ENCODE results near the gene KPNA5.

- TF ChIP-seq SP1 (IDR thresholded peaks at IDR 0.05) (no peak), BHLHE40 (IDR thresholded peaks at IDR 0.05; ENCODE audit: borderline replicate concordance) (no peak), FOXK2 (IDR thresholded peaks at IDR 0.05) (no peak), PKNOX1 (IDR thresholded peaks at IDR 0.05) (no peak), ZNF384 (IDR thresholded peaks at IDR 0.05) (no peak), ELF4 (IDR thresholded peaks at IDR 0.05) (no peak), L3MBTL2 (conservative IDR thresholded peaks at IDR 0.05) (no peak), SUZ12 (IDR thresholded peaks at IDR 0.05) (no peak), HDGF (IDR thresholded peaks at IDR 0.05; ENCODE audit: borderline replicate concordance) (no peak)
Observed at GRCh38 chr6:116730513-116730912, 49.5 kb downstream of the KPNA5 start.

Data from HEK293T (cell line).